ENCODE results near the gene SLC2A13.

The SLC2A13 gene

GRCh38 chr12:39830852-39831520 is 274.9 kb downstream of the SLC2A13 start:
- Histone ChIP-seq H3K36me3 (replicated peaks) (no peaks in the 10 kb centered on the region), H3K27me3 (replicated peaks) (no peaks in the 10 kb centered on the region), H3K4me3 (ENCODE audit: low read depth, low read length) (no peak overlapping the region), H3K27ac (no peak overlapping the region)
- in situ Hi-C loops (cut with HindIII; ENCODE audit: low pct_ligation_motif_present, low sequenced_read_pairs): no loop called here
- TF ChIP-seq CTCF (IDR thresholded peaks at IDR 0.05; ENCODE audit: low read depth, low read length, missing control alignments): no peak
- no peak for DNase-seq

GRCh38 chr12:39830171-39830570 is 275.7 kb downstream of the SLC2A13 start:
- Histone ChIP-seq H3K27ac (no peak overlapping the region), H3K36me3 (replicated peaks) (no peaks in the 10 kb centered on the region), H3K4me3 (ENCODE audit: low read depth, low read length) (no peak overlapping the region), H3K27me3 (replicated peaks) (no peaks in the 10 kb centered on the region)
- DNase-seq: no peak
- TF ChIP-seq CTCF (IDR thresholded peaks at IDR 0.05; ENCODE audit: low read depth, low read length, missing control alignments): no peak
- in situ Hi-C loops (cut with HindIII; ENCODE audit: low pct_ligation_motif_present, low sequenced_read_pairs): no loop called here

GRCh38 chr12:39824505-39825212 is 281.2 kb downstream of the SLC2A13 start:
- no peak overlapping the region for H3K4me3 ChIP-seq (ENCODE audit: low read depth, low read length)
- in situ Hi-C loops (cut with HindIII; ENCODE audit: low pct_ligation_motif_present, low sequenced_read_pairs): no loop called here
- no peak for DNase-seq
- no peak overlapping the region for H3K27ac ChIP-seq
- no peak for TF ChIP-seq CTCF (IDR thresholded peaks at IDR 0.05; ENCODE audit: low read depth, low read length, missing control alignments)
- no peaks in the 10 kb centered on the region for H3K36me3 ChIP-seq (replicated peaks)
- H3K27me3 ChIP-seq (replicated peaks): no peaks in the 10 kb centered on the region

GRCh38 chr12:39816671-39817185 is 289.2 kb downstream of the SLC2A13 start:
- Histone ChIP-seq H3K36me3 (replicated peaks) (no peaks in the 10 kb centered on the region), H3K4me3 (ENCODE audit: low read depth, low read length) (no peak overlapping the region), H3K27ac (no peak overlapping the region), H3K27me3 (replicated peaks) (no peaks in the 10 kb centered on the region)
- no peak for TF ChIP-seq CTCF (IDR thresholded peaks at IDR 0.05; ENCODE audit: low read depth, low read length, missing control alignments)
- no peak for DNase-seq
- in situ Hi-C loops (cut with HindIII; ENCODE audit: low pct_ligation_motif_present, low sequenced_read_pairs): no loop called here

- Histone ChIP-seq H3K4me3 (ENCODE audit: low read depth, low read length) (no peak overlapping the region), H3K36me3 (replicated peaks) (no peaks in the 10 kb centered on the region), H3K27me3 (replicated peaks) (no peaks in the 10 kb centered on the region), H3K27ac (no peak overlapping the region)
- in situ Hi-C loops (cut with HindIII; ENCODE audit: low pct_ligation_motif_present, low sequenced_read_pairs): no loop called here
- no peak for DNase-seq
- no peak for TF ChIP-seq CTCF (IDR thresholded peaks at IDR 0.05; ENCODE audit: low read depth, low read length, missing control alignments)
Observed at GRCh38 chr12:39815746-39816145, 290.1 kb downstream of the SLC2A13 start.
